ENCODE results near the gene ACP5. TPM values are rescaled to one million over a fixed set of nuclear protein-coding genes. Genes with fewer than 3 reads are reported as not detected.

ACP5 gene
- total and polyA plus RNA-seq, 2 donors from 2014 or later = 13.8 to 93.3 TPM

- TF ChIP-seq CTCF (IDR thresholded peaks at IDR 0.05; ENCODE audit: borderline replicate concordance, extremely low read depth, insufficient read depth) = no peak
- Histone ChIP-seq H3K4me1 (ENCODE audit: control insufficient read depth in 2 of 3, insufficient read depth in 2 of 3, low read depth in 1 of 3, low read length in 3 of 3) (peaks cover 0 to 5% (median 2%) of the 10 kb centered on the region in 3 donors), H3K9me3 (ENCODE audit: control insufficient read depth in 2 of 3, insufficient read depth in 1 of 3, low read length in 3 of 3) (no peaks in the 10 kb centered on the region), H3K27ac (ENCODE audit: low read depth in 2 of 2, low read length in 2 of 2) (no peak overlapping the region), H3K9ac (ENCODE audit: low read length in 3 of 3) (no peak overlapping the region), H3K4me3 (ENCODE audit: low read length in 3 of 3) (no peak overlapping the region), H3K36me3 (ENCODE audit: control insufficient read depth in 2 of 3, insufficient read depth in 3 of 3, low read length in 3 of 3) (peaks cover 0 to 15% (median 10%) of the 10 kb centered on the region in 3 donors), H3K27me3 (ENCODE audit: control insufficient read depth, insufficient read depth, low read length) (no peaks in the 10 kb centered on the region)
- DNase-seq (peak in 1 of 5 donors; percentile 56), FAIRE-seq (no peak)
- intact Hi-C loops (cut with DNase I) = no loop called here
These were observed 24.6 kb downstream of the ACP5 start for GRCh38 chr19:11552666-11553372.

DNA sequence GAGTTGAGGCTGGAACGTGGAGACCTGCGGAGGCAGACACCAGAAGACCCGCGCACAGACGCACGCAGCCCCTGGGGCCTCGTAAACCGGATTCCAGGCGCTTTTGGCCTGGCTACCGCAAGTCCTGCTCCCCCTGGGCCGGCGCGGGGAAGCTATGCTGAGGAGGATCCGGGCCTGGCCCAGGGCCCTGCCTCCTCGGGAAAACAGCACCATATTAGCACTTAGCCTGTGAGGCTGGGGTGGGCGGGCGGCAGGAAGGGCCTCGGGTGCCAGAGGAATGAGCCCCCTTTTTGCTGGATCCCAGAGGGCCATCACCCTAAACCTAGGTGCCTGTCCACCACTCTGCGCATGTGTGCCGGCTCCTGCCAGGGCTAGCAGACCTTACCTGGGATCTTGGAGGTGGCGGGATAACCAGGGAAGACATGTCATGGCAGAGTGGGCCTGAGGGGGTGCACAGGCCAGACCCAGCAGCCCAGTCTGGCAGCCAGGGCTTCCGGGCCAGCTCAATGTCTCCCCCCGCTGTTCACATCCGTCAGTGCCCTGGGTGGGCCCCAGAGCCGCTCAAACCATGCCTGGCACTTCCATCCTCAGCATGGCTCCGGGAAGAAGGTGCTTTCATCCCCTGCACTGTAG lies 25.7 kb downstream of the ACP5 start:
- Histone ChIP-seq H3K27ac (ENCODE audit: low read depth in 2 of 2, low read length in 2 of 2) (no peak overlapping the region), H3K4me3 (ENCODE audit: low read length in 3 of 3) (no peak overlapping the region), H3K27me3 (ENCODE audit: control insufficient read depth, insufficient read depth, low read length) (no peaks in the 10 kb centered on the region), H3K4me1 (ENCODE audit: control insufficient read depth in 2 of 3, insufficient read depth in 2 of 3, low read depth in 1 of 3, low read length in 3 of 3) (no peaks in the 10 kb centered on the region), H3K9ac (ENCODE audit: low read length in 3 of 3) (no peak overlapping the region), H3K36me3 (ENCODE audit: control insufficient read depth in 2 of 3, insufficient read depth in 3 of 3, low read length in 3 of 3) (peaks cover 0 to 15% (median 10%) of the 10 kb centered on the region in 3 donors), H3K9me3 (ENCODE audit: control insufficient read depth in 2 of 3, insufficient read depth in 1 of 3, low read length in 3 of 3) (no peaks in the 10 kb centered on the region)
- intact Hi-C loops (cut with DNase I) = no loop called here
- FAIRE-seq = no peak
- peak in 1 of 5 donors; percentile 81 for DNase-seq
- TF ChIP-seq CTCF (IDR thresholded peaks at IDR 0.05; ENCODE audit: borderline replicate concordance, extremely low read depth, insufficient read depth) = no peak

GRCh38 chr19:11550265-11550664 lies 27.2 kb downstream of the ACP5 start:
- Histone ChIP-seq H3K4me3 (ENCODE audit: low read length in 3 of 3) (no peak overlapping the region), H3K36me3 (ENCODE audit: control insufficient read depth in 2 of 3, insufficient read depth in 3 of 3, low read length in 3 of 3) (peaks cover 0 to 9% (median 5%) of the 10 kb centered on the region in 3 donors), H3K9ac (ENCODE audit: low read length in 3 of 3) (no peak overlapping the region), H3K4me1 (ENCODE audit: control insufficient read depth in 2 of 3, insufficient read depth in 2 of 3, low read depth in 1 of 3, low read length in 3 of 3) (no peaks in the 10 kb centered on the region), H3K9me3 (ENCODE audit: control insufficient read depth in 2 of 3, insufficient read depth in 1 of 3, low read length in 3 of 3) (no peaks in the 10 kb centered on the region), H3K27me3 (ENCODE audit: control insufficient read depth, insufficient read depth, low read length) (no peaks in the 10 kb centered on the region), H3K27ac (ENCODE audit: low read depth in 2 of 2, low read length in 2 of 2) (no peak overlapping the region)
- FAIRE-seq (no peak), DNase-seq (no peak)
- intact Hi-C loops (cut with DNase I) = no loop called here
- TF ChIP-seq CTCF (IDR thresholded peaks at IDR 0.05; ENCODE audit: borderline replicate concordance, extremely low read depth, insufficient read depth) = no peak
